Lower leg skin (tissue), 4 donors: ENCODE results near the gene COPG1. TPM values are rescaled to one million over a fixed set of nuclear protein-coding genes. Genes with fewer than 3 reads are reported as not detected.

ENCODE experiments used
- DNase-seq, 2 donors: peaks; one replicate each; pipeline ENCODE4 v3.0.0-alpha.2; 2019; ENCODE audit warnings: low spot score in 2 of 2
- H3K4me3 ChIP-seq: fragments of 200-600 bp; sonication (generic); 2 replicates; pipeline ENCODE4 v1.5.1; 2017; ENCODE audit warnings: mild to moderate bottlenecking, low read depth; ENCODE audit not compliant: poor library complexity, severe bottlenecking
- CTCF ChIP-seq, 3 donors: fragments of 450-650 bp; IDR thresholded peaks; one replicate each; pipeline ENCODE4 v1.5.1; 2016; ENCODE audit warnings: antibody characterized with exemption in 3 of 3, mild to moderate bottlenecking in 3 of 3, moderate library complexity in 2 of 3
- POLR2A ChIP-seq, 2 donors: fragments of 450-650 bp; IDR thresholded peaks; one replicate each; pipeline ENCODE4 v1.6.1; 2016 to 2017; ENCODE audit warnings: antibody characterized with exemption in 2 of 2, mild to moderate bottlenecking in 1 of 2, moderate library complexity in 1 of 2
- WGBS, 2 donors: methylation state at CpG; one replicate each; pipeline ENCODE4 v1.1.5; 2018; 5-methylcytosine and 5-hydroxymethylcytosine counted together
- intact Hi-C: fragments of 100-400 bp; cut with DNase I; formaldehyde crosslinking; loops from one replicate; pipeline ENCODE4 v1.15.0; 2023; ENCODE audit warnings: low total_unique reads
- total RNA-seq, 4 donors: library from RNA; depleted of rRNA; stranded (reverse); fragments of >200 nt; gene quantifications; one replicate each; pipeline ENCODE4 v1.1.0, GENCODE V29; 2016

The COPG1 gene, protein sequence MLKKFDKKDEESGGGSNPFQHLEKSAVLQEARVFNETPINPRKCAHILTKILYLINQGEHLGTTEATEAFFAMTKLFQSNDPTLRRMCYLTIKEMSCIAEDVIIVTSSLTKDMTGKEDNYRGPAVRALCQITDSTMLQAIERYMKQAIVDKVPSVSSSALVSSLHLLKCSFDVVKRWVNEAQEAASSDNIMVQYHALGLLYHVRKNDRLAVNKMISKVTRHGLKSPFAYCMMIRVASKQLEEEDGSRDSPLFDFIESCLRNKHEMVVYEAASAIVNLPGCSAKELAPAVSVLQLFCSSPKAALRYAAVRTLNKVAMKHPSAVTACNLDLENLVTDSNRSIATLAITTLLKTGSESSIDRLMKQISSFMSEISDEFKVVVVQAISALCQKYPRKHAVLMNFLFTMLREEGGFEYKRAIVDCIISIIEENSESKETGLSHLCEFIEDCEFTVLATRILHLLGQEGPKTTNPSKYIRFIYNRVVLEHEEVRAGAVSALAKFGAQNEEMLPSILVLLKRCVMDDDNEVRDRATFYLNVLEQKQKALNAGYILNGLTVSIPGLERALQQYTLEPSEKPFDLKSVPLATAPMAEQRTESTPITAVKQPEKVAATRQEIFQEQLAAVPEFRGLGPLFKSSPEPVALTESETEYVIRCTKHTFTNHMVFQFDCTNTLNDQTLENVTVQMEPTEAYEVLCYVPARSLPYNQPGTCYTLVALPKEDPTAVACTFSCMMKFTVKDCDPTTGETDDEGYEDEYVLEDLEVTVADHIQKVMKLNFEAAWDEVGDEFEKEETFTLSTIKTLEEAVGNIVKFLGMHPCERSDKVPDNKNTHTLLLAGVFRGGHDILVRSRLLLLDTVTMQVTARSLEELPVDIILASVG
- 10 to 100 TPM; 69.2 to 95.2 (median 79.8) TPM for total RNA-seq

DNA sequence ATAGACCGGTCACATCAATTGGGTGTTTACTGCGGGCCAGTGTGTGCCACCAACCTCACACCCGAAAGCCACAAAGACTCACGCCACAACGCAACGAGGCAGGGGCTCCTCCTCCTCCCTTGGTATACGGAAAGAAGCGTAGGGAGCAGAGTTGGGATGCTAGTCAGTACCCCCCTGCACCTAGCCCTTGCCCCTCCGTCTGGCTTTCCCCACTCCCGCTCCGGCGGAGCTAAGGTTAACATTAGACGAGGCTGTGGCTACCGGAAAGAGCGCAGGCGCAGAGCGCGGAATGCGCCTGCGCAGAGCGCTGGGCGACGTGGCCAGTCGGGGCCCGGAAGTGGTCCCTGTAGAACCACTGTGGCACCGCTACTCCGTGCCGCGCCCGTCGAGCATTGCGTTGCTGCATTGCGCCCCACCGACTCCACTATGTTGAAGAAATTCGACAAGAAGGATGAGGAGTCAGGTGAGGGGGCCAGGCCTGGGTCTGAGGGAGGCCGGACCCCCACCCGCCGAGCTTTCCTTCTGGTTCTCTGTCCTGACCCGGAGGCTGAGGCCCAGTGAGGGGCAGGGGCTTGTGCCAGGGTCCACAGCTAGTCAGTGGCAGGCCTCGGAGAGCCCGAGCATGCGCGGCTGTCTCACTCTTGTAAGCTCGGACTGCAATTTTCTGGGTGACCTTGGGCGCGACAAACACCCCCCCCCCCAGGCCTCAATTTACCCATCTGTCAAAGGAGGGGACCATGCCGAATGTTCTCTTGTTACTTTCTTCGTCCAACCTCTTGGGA, at the start of gene COPG1:
Gene COPG1 (plus strand): TSS at position 323 of the 782 bp plus-strand sequence. CDS start 104 bp downstream, at position 427.
- peak; percentile 79 to 96 for DNase-seq
- TF ChIP-seq POLR2A (IDR thresholded peaks at IDR 0.05) (peak in 1 of 2 donors; percentile 84), CTCF (IDR thresholded peaks at IDR 0.05) (no peak)
- 0% methylated on average over 33 to 44 of the region's 48 CpGs for WGBS, 2 donors
- intact Hi-C loops, result loop anchor here (10.0 kb wide), 1 partner anchor 275 kb away; no protein-coding TSS in a partner anchor
- H3K4me3 ChIP-seq, result peak within 1 kb of the TSS; percentile 98

- intact Hi-C loops, result no loop called here
- 42 to 47% methylated on average over 2 of the region's 2 CpGs for WGBS, 2 donors
Measured at GRCh38 chr3:129204473-129204872, 44.9 kb upstream of the COPG1 start.

DNA sequence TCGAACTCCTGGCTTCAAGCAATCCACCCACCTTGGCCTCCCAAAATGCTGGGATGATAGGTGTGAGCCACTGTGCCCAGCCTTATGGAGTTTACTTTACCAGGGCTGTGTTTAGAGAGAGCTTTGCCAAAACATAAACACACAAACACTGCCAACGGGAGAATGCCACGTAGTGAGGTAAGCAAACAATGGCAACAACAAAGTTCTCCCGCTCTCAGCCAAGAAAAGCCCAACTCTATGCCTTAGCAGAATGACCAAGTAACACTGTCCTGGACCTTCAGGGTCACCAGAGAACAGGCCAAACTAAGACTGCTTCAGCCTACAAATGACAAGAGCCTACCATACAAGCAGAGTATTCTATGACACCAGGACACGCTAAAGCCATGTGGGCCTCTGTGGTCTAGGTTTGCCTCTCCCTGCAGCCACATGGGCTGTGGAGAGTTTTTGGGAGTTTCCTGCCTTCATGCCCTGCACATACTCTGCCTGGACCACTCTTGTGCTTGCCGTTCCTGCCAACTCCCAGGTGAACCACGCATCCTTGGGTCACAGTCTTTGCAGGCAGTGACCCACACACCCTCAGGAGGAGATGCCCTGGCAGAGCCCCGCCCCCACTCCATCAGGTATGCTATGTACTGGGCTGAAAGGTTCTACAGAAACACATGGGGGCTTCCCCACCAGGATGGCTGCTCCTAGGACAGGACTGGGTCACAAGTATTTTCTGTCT, 44.1 kb upstream of the COPG1 start:
- H3K4me3 ChIP-seq, result no peak overlapping the region
- TF ChIP-seq CTCF (IDR thresholded peaks at IDR 0.05) (no peak), POLR2A (IDR thresholded peaks at IDR 0.05) (no peak)
- no peak for DNase-seq
- intact Hi-C loops, result no loop called here
- 91 to 95% methylated on average over 8 of the region's 8 CpGs for WGBS, 2 donors

More at GRCh38 chr3:129204473-129204872, 44.9 kb upstream of the COPG1 start:
- TF ChIP-seq POLR2A (IDR thresholded peaks at IDR 0.05) (no peak), CTCF (IDR thresholded peaks at IDR 0.05) (no peak)
- DNase-seq, result no peak
- H3K4me3 ChIP-seq, result no peak overlapping the region

DNA sequence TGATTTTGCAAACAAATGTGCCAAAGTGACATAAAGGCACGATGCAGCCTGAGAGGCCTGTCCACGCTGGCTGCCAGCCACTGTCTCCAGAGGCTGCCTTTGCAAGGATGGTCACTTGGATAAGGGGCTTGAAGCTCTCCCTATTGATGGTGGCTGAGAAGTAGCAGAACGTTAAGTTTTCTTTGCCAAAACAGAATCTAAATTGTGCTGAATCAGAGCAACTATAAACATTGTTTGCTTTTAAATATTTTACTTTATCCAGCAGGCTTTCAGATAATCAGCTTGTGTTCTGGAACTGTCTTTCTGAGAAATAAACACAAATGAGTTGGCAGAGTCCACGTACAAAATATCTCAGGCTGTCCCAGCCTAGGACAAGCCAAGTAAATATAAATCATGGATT, 41.9 kb upstream of the COPG1 start:
- whole genome bisulfite sequencing, 2 donors, result 52 to 58% methylated on average over 4 of the region's 4 CpGs
- intact Hi-C loops, result no loop called here
- DNase-seq, result no peak
- TF ChIP-seq POLR2A (IDR thresholded peaks at IDR 0.05) (no peak), CTCF (IDR thresholded peaks at IDR 0.05) (no peak)
- no peak overlapping the region for H3K4me3 ChIP-seq

DNA sequence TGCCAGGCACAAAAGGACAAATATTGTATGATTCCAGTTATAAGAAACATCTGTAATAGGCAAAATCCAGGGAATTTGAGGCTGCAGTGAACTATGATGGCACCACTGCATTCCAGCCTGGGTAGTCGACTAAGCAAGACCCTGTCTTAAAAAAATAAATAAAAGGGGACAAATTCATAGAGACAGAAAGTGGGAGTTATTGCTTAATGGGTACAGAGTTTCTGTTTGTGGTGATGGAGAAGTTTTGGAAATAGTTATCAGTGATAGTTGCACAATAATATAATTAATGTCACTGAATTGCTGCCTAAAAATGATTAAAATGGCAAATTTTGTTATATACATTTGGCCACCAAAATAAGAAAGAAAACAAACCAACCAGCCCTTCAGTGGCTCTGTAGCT, 38.1 kb upstream of the COPG1 start:
- no peak for DNase-seq
- no peak overlapping the region for H3K4me3 ChIP-seq
- intact Hi-C loops, result no loop called here
- TF ChIP-seq POLR2A (IDR thresholded peaks at IDR 0.05) (no peak), CTCF (IDR thresholded peaks at IDR 0.05) (no peak)
- WGBS, 2 donors, result 64 to 72% methylated on average over 1 of the region's 1 CpG
